Mesenchymal stem cell (in vitro differentiated cells and primary cell): ENCODE data around the gene JUN.

Experiments used
- DNase-seq: peaks from one replicate; pipeline ENCODE4 v3.0.0-alpha.2; 2013
- H2AFZ ChIP-seq: one replicate; pipeline ENCODE4 v1.6.1; 2013; ENCODE audit warnings: low read depth, mild to moderate bottlenecking, control low read depth, inconsistent platforms, low read length, moderate library complexity
- H2AK5ac ChIP-seq: 2 replicates; pipeline ENCODE4 v1.6.1; 2013; ENCODE audit warnings: low read length, moderate library complexity, mild to moderate bottlenecking, inconsistent platforms; ENCODE audit not compliant: severe bottlenecking
- H2BK120ac ChIP-seq: one replicate; pipeline ENCODE4 v1.6.1; 2013; ENCODE audit warnings: low read depth, mild to moderate bottlenecking, inconsistent platforms, low read length, moderate library complexity
- H2BK12ac ChIP-seq, 2 experiments: one replicate each; pipeline ENCODE4 v1.6.1; 2013; ENCODE audit warnings: inconsistent platforms in 2 of 2, low read length in 2 of 2, mild to moderate bottlenecking in 2 of 2, moderate library complexity in 2 of 2, control low read depth in 1 of 2
- H2BK15ac ChIP-seq: one replicate; pipeline ENCODE4 v1.6.1; 2013; ENCODE audit warnings: mild to moderate bottlenecking, low read depth, inconsistent platforms; ENCODE audit not compliant: poor library complexity, severe bottlenecking
- H2BK5ac ChIP-seq: 2 replicates; pipeline ENCODE4 v1.6.1; 2013; ENCODE audit warnings: low read depth, mild to moderate bottlenecking, low read length, control low read depth, inconsistent platforms; ENCODE audit not compliant: poor library complexity, severe bottlenecking
- H3K14ac ChIP-seq, 2 experiments: one replicate each; pipeline ENCODE4 v1.6.1; 2013; ENCODE audit warnings: inconsistent platforms in 2 of 2, low read length in 2 of 2, control low read depth in 1 of 2, mild to moderate bottlenecking in 1 of 2, moderate library complexity in 1 of 2
- H3K18ac ChIP-seq, 2 experiments: one replicate each; pipeline ENCODE4 v1.6.1; 2013; ENCODE audit warnings: inconsistent platforms in 2 of 2, low read length in 2 of 2, control low read depth in 1 of 2, low read depth in 1 of 2, mild to moderate bottlenecking in 1 of 2
- H3K23ac ChIP-seq, 2 experiments: one replicate each; pipeline ENCODE4 v1.6.1; 2013; ENCODE audit warnings: inconsistent platforms in 2 of 2, low read length in 2 of 2, mild to moderate bottlenecking in 2 of 2, moderate library complexity in 2 of 2, control low read depth in 1 of 2
- H3K27ac ChIP-seq: 2 replicates; pipeline ENCODE4 v1.5.1; 2013; ENCODE audit warnings: mild to moderate bottlenecking, moderate library complexity, low read length, control low read depth, inconsistent platforms; ENCODE audit not compliant: poor library complexity, severe bottlenecking
- H3K27me3 ChIP-seq, 2 experiments: 2 replicates each; pipeline versions ENCODE4 v1.6.1 to v1.7.0; 2013; ENCODE audit warnings: low read length in 2 of 2, mild to moderate bottlenecking in 2 of 2, moderate library complexity in 2 of 2, control low read depth in 1 of 2, inconsistent platforms in 1 of 2; ENCODE audit not compliant: control insufficient read depth in 1 of 2, insufficient read depth in 1 of 2
- H3K36me3 ChIP-seq, 2 experiments: 2 replicates each; pipeline versions ENCODE4 v1.6.1 to v1.7.0; 2013; ENCODE audit warnings: low read length in 2 of 2, control low read depth in 1 of 2, inconsistent platforms in 1 of 2, low read depth in 1 of 2, mild to moderate bottlenecking in 1 of 2; ENCODE audit not compliant: insufficient read depth in 2 of 2, control insufficient read depth in 1 of 2
- H3K4ac ChIP-seq, 2 experiments: one replicate each; pipeline ENCODE4 v1.6.1; 2013; ENCODE audit warnings: inconsistent platforms in 2 of 2, low read length in 2 of 2, mild to moderate bottlenecking in 2 of 2, moderate library complexity in 2 of 2, control low read depth in 1 of 2, low read depth in 1 of 2
- H3K4me1 ChIP-seq: 2 replicates; pipeline ENCODE4 v1.6.1; 2013; ENCODE audit warnings: low read depth, low read length, control low read depth; ENCODE audit not compliant: control insufficient read depth, insufficient read depth
- H3K4me2 ChIP-seq: 2 replicates; pipeline ENCODE4 v1.6.1; 2013; ENCODE audit warnings: low read length, mild to moderate bottlenecking, inconsistent platforms; ENCODE audit not compliant: poor library complexity, severe bottlenecking
- H3K4me3 ChIP-seq, 2 experiments: 2 replicates each; pipeline versions ENCODE4 v1.5.1 to v1.7.0; 2013; ENCODE audit warnings: low read length in 2 of 2, mild to moderate bottlenecking in 2 of 2, control low read depth in 1 of 2, low read depth in 1 of 2; ENCODE audit not compliant: insufficient read depth in 1 of 2
- H3K79me1 ChIP-seq: replicated peaks from 2 replicates; pipeline ENCODE4 v1.6.1; 2013; ENCODE audit warnings: mild to moderate bottlenecking, control low read depth, low read length, inconsistent platforms; ENCODE audit not compliant: poor library complexity, severe bottlenecking
- H3K9ac ChIP-seq: 2 replicates; pipeline ENCODE4 v1.7.0; 2013; ENCODE audit warnings: mild to moderate bottlenecking, low read length, moderate library complexity
- H3K9me3 ChIP-seq: 2 replicates; pipeline ENCODE4 v1.7.0; 2013; ENCODE audit warnings: mild to moderate bottlenecking, low read length; ENCODE audit not compliant: control insufficient read depth
- H4K8ac ChIP-seq: one replicate; pipeline ENCODE4 v1.6.1; 2013; ENCODE audit warnings: inconsistent platforms, mild to moderate bottlenecking, low read length, moderate library complexity
- H4K91ac ChIP-seq: one replicate; pipeline ENCODE4 v1.6.1; 2013; ENCODE audit warnings: mild to moderate bottlenecking, low read length, inconsistent platforms
- WGBS: methylation state at CpG from one replicate; pipeline ENCODE4 v1.1.7; 2013; ENCODE audit warnings: mixed read lengths; 5-methylcytosine and 5-hydroxymethylcytosine counted together

Gene JUN

GRCh38 chr1:58769809-58770320, 14.0 kb downstream of the JUN start:
- Histone ChIP-seq H3K27ac (no peak overlapping the region), H3K79me1 (peaks cover 3% of the 10 kb centered on the region), H4K8ac (no peak overlapping the region), H3K4me3 (no peak overlapping the region), H3K4me1 (peaks cover 5% of the 10 kb centered on the region), H3K4me2 (peak overlapping the region; percentile 17), H2AFZ (no peak overlapping the region), H4K91ac (no peak overlapping the region), H2BK5ac (no peak overlapping the region), H3K4ac (no peak overlapping the region), H2AK5ac (no peak overlapping the region), H3K36me3 (no peaks in the 10 kb centered on the region), H3K27me3 (no peaks in the 10 kb centered on the region), H2BK120ac (no peak overlapping the region), H3K18ac (no peak overlapping the region), H2BK12ac (no peak overlapping the region), H2BK15ac (no peak overlapping the region), H3K23ac (no peak overlapping the region), H3K9me3 (no peaks in the 10 kb centered on the region), H3K14ac (no peak overlapping the region), H3K9ac (peak overlapping the region; percentile 57)
- DNase-seq: no peak
- WGBS: 88% methylated on average over 9 of the region's 9 CpGs

GRCh38 chr1:58768971-58769808, 14.7 kb downstream of the JUN start:
- peak; percentile 66 for DNase-seq
- Histone ChIP-seq H3K18ac (no peak overlapping the region), H4K8ac (no peak overlapping the region), H2BK15ac (no peak overlapping the region), H3K27me3 (no peaks in the 10 kb centered on the region), H3K36me3 (no peaks in the 10 kb centered on the region), H4K91ac (no peak overlapping the region), H2BK12ac (peak overlapping the region in 1 of 2 experiments; percentile 45), H3K4me3 (no peak overlapping the region), H3K79me1 (no peaks in the 10 kb centered on the region), H2AK5ac (no peak overlapping the region), H3K4ac (no peak overlapping the region), H3K4me2 (no peak overlapping the region), H2BK120ac (no peak overlapping the region), H3K23ac (no peak overlapping the region), H3K9ac (peak overlapping the region; percentile 57), H3K14ac (no peak overlapping the region), H3K9me3 (no peaks in the 10 kb centered on the region), H2BK5ac (no peak overlapping the region), H2AFZ (no peak overlapping the region), H3K4me1 (peaks cover 6% of the 10 kb centered on the region), H3K27ac (no peak overlapping the region)
- 51% methylated on average over 19 of the region's 22 CpGs for WGBS

- DNase-seq: no peak
- no peak overlapping the region for H3K23ac ChIP-seq
- 80% methylated on average over 5 of the region's 5 CpGs for WGBS
- H3K4me1 ChIP-seq: peaks cover 4% of the 10 kb centered on the region
- no peaks in the 10 kb centered on the region for H3K36me3 ChIP-seq
- no peak overlapping the region for H3K4me3 ChIP-seq
- H3K27me3 ChIP-seq: no peaks in the 10 kb centered on the region
- H4K8ac ChIP-seq: no peak overlapping the region
- no peaks in the 10 kb centered on the region for H3K9me3 ChIP-seq
- H3K9ac ChIP-seq: no peak overlapping the region
- peak overlapping the region; percentile 76 to 87 for H2BK12ac ChIP-seq
- peak overlapping the region; percentile 62 for H2AK5ac ChIP-seq
- H2AFZ ChIP-seq: no peak overlapping the region
- H2BK15ac ChIP-seq: no peak overlapping the region
- no peak overlapping the region for H2BK120ac ChIP-seq
- H3K18ac ChIP-seq: peak overlapping the region in 1 of 2 experiments; percentile 68
- H4K91ac ChIP-seq: no peak overlapping the region
- H3K79me1 ChIP-seq: no peaks in the 10 kb centered on the region
- peak overlapping the region in 1 of 2 experiments; percentile 59 for H3K4ac ChIP-seq
- H3K4me2 ChIP-seq: no peak overlapping the region
- no peak overlapping the region for H3K14ac ChIP-seq
- H3K27ac ChIP-seq: no peak overlapping the region
- no peak overlapping the region for H2BK5ac ChIP-seq
Observed at GRCh38 chr1:58768191-58768731, 15.6 kb downstream of the JUN start.

- H3K4me3 ChIP-seq: no peak overlapping the region
- no peak overlapping the region for H3K9ac ChIP-seq
- peak overlapping the region in 1 of 2 experiments; percentile 58 for H2BK12ac ChIP-seq
- H3K27ac ChIP-seq: no peak overlapping the region
- no peak overlapping the region for H2AFZ ChIP-seq
- H3K14ac ChIP-seq: no peak overlapping the region
- 100% methylated on average over 1 of the region's 1 CpG for WGBS
- no peak overlapping the region for H3K4ac ChIP-seq
- H2BK5ac ChIP-seq: no peak overlapping the region
- H3K23ac ChIP-seq: no peak overlapping the region
- no peak overlapping the region for H4K91ac ChIP-seq
- H2BK120ac ChIP-seq: no peak overlapping the region
- no peak for DNase-seq
- no peak overlapping the region for H4K8ac ChIP-seq
- H2BK15ac ChIP-seq: no peak overlapping the region
- H3K27me3 ChIP-seq: no peaks in the 10 kb centered on the region
- H3K18ac ChIP-seq: peak overlapping the region in 1 of 2 experiments; percentile 50
- no peaks in the 10 kb centered on the region for H3K36me3 ChIP-seq
- H2AK5ac ChIP-seq: no peak overlapping the region
- peaks cover 6% of the 10 kb centered on the region for H3K4me1 ChIP-seq
- H3K4me2 ChIP-seq: no peak overlapping the region
- H3K9me3 ChIP-seq: no peaks in the 10 kb centered on the region
- no peaks in the 10 kb centered on the region for H3K79me1 ChIP-seq
Observed at GRCh38 chr1:58767143-58767542, 16.7 kb downstream of the JUN start.
